Immature natural killer cell (primary cell): Measurements from ENCODE around the gene CPPED1. TPM values are rescaled to one million over a fixed set of nuclear protein-coding genes. Genes with fewer than 3 reads are reported as not detected.
A peak's percentile ranks its signal among the peaks of the same experiment; 100 is the strongest.

ENCODE experiments used
- DNase-seq, 3 donors: peaks; one replicate each; pipeline ENCODE4 v3.0.0; 2022; ENCODE audit warnings: mixed read lengths in 1 of 3
- H3K27ac Mint-ChIP-seq, 6 donors: one replicate each; pipeline ENCODE4 v1.8.0; 2020; ENCODE audit warnings: mixed read lengths in 6 of 6, mild to moderate bottlenecking in 5 of 6, inconsistent platforms in 4 of 6, moderate library complexity in 3 of 6
- H3K27me3 Mint-ChIP-seq, 3 donors: one replicate each; pipeline ENCODE4 v1.8.0; 2020 to 2021; ENCODE audit warnings: low read depth in 3 of 3, mild to moderate bottlenecking in 3 of 3, mixed read lengths in 3 of 3, moderate library complexity in 3 of 3, inconsistent platforms in 1 of 3
- H3K36me3 Mint-ChIP-seq, 3 donors: one replicate each; pipeline ENCODE4 v1.8.0; 2020; ENCODE audit warnings: mixed read lengths in 3 of 3, inconsistent platforms in 2 of 3, mild to moderate bottlenecking in 2 of 3
- H3K4me1 Mint-ChIP-seq, 2 donors: one replicate each; pipeline ENCODE4 v1.8.0; 2020; ENCODE audit warnings: inconsistent platforms in 2 of 2, mild to moderate bottlenecking in 2 of 2, mixed read lengths in 2 of 2, moderate library complexity in 1 of 2
- H3K4me3 Mint-ChIP-seq, 5 donors: one replicate each; pipeline ENCODE4 v1.8.0; 2020; ENCODE audit warnings: mild to moderate bottlenecking in 5 of 5, mixed read lengths in 5 of 5, inconsistent platforms in 3 of 5, moderate library complexity in 3 of 5
- H3K9me3 Mint-ChIP-seq, 6 donors: one replicate each; pipeline ENCODE4 v1.8.0; 2020; ENCODE audit warnings: mild to moderate bottlenecking in 6 of 6, mixed read lengths in 6 of 6, inconsistent platforms in 4 of 6, moderate library complexity in 3 of 6
- polyA plus RNA-seq, 3 donors: library from polyadenylated mRNA; unstranded; fragments of 300-500 nt; fragmentation: Illumina TruSeq; gene quantifications; one replicate each; pipeline ENCODE4 v1.2.3, GENCODE V29; 2021

Gene CPPED1
- polyA plus RNA-seq, 3 donors from 2014 or later = 10.0 to 15.4 (median 15.2) TPM

DNA sequence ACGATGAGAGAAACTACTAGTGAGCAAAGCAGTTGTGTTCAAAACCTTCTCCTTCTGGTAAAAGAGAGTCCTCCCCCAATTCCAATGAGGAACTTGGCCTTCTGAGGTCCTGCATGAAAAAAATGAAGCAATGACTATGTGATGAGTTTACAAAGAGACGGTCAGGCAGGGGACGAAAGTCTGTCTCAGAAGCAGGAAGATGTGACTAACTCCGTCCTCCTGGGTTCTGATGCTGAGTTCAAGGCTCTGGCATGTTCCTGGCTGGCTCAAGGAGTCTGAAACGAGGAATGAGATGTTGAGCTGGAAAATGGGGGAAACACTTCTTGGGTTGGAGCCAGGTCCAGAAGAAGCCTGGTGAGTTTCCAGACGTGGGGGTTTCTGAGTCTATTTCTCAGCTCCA, 129.6 kb downstream of the CPPED1 start:
- H3K4me3 Mint-ChIP-seq = no peak overlapping the region
- H3K4me1 Mint-ChIP-seq = peaks cover 0 to 16% of the 10 kb centered on the region in 2 donors
- peaks cover 0 to 2% (median 0%) of the 10 kb centered on the region in 3 donors for H3K27me3 Mint-ChIP-seq
- H3K9me3 Mint-ChIP-seq = peaks cover 0 to 3% (median 1%) of the 10 kb centered on the region in 6 donors
- no peak overlapping the region for H3K27ac Mint-ChIP-seq
- no peak for DNase-seq
- H3K36me3 Mint-ChIP-seq = peaks cover 0 to 12% (median 4%) of the 10 kb centered on the region in 3 donors

DNA sequence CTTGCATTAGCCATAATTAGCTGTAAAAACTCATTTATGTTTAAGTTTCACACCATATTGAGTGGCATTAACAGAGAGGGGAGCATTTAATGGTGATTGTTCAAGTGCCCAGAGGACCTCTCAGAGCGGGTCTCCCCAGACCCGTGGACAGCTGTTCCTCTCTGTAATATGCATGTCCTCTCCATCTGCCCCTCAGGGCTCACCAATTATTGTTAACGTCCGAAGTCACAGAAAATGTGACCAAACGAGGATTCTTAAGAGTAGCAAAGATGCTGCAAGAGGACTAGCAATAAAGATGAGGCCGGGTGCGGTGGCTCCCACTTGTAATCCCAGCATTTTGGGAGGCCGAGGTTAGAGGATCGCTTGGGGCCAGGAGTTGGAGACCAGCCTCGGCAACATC, 130.2 kb downstream of the CPPED1 start:
- no peak overlapping the region for H3K4me3 Mint-ChIP-seq
- H3K4me1 Mint-ChIP-seq = peaks cover 0 to 16% of the 10 kb centered on the region in 2 donors
- H3K27ac Mint-ChIP-seq = no peak overlapping the region
- H3K27me3 Mint-ChIP-seq = peaks cover 0 to 3% (median 0%) of the 10 kb centered on the region in 3 donors
- no peak for DNase-seq
- peaks cover 0 to 9% (median 6%) of the 10 kb centered on the region in 6 donors for H3K9me3 Mint-ChIP-seq
- H3K36me3 Mint-ChIP-seq = peaks cover 0 to 16% (median 4%) of the 10 kb centered on the region in 3 donors

DNA sequence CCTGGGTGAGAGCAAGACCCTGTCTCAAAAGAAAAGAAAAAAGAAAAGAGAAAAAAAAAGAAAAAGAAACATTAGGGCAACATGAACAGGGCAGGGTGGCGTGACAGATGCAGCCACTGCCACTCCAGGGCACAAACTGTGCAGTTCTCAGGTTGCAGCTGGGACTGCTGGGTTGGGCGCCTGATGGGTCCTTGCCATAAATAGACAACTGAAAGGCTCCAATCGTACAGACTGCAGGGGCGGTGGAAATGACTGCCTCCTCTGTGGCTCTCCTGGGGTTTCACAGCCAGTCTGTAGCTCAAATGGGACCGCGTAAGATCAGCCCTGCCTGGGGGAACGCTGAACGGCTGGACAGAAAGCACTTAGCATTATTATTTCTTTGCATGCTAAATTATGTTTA, 130.7 kb downstream of the CPPED1 start:
- Mint-ChIP-seq H3K27ac (no peak overlapping the region), H3K36me3 (peaks cover 0 to 20% (median 4%) of the 10 kb centered on the region in 3 donors), H3K4me3 (no peak overlapping the region), H3K4me1 (peaks cover 0 to 15% of the 10 kb centered on the region in 2 donors), H3K9me3 (peaks cover 0 to 13% (median 9%) of the 10 kb centered on the region in 6 donors), H3K27me3 (peaks cover 0 to 3% (median 0%) of the 10 kb centered on the region in 3 donors)
- no peak for DNase-seq

DNA sequence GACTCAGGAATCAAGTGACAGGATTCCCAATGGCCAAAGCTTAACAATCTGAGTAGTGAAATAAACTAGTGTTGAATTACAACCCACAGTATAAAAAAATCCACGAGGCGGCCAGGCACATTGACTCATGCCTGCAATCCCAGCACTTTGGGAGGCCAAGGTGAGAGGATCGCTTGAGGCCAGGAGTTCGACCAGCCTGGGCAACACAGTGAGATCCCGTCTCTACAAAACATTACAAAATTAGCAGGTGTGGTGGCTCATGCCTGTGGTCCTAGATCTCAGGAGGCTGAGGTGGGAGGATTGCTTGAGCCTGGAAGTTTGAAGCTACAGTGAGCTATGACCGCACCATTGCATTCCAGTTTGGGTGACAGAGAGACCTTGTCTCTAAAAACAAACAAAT, 133.8 kb downstream of the CPPED1 start:
- H3K36me3 Mint-ChIP-seq = peaks cover 15 to 33% (median 17%) of the 10 kb centered on the region in 3 donors
- H3K27ac Mint-ChIP-seq = no peak overlapping the region
- H3K4me3 Mint-ChIP-seq = no peak overlapping the region
- peaks cover 0 to 4% (median 0%) of the 10 kb centered on the region in 3 donors for H3K27me3 Mint-ChIP-seq
- no peaks in the 10 kb centered on the region for H3K4me1 Mint-ChIP-seq
- peaks cover 7 to 32% (median 21%) of the 10 kb centered on the region in 6 donors for H3K9me3 Mint-ChIP-seq
- DNase-seq = no peak

GRCh38 chr16:12667909-12668308, 135.8 kb downstream of the CPPED1 start:
- Mint-ChIP-seq H3K36me3 (peaks cover 32 to 43% (median 33%) of the 10 kb centered on the region in 3 donors), H3K27me3 (peaks cover 0 to 4% (median 3%) of the 10 kb centered on the region in 3 donors), H3K4me3 (no peak overlapping the region), H3K27ac (no peak overlapping the region), H3K4me1 (no peaks in the 10 kb centered on the region), H3K9me3 (peaks cover 9 to 32% (median 21%) of the 10 kb centered on the region in 6 donors)
- no peak for DNase-seq

DNA sequence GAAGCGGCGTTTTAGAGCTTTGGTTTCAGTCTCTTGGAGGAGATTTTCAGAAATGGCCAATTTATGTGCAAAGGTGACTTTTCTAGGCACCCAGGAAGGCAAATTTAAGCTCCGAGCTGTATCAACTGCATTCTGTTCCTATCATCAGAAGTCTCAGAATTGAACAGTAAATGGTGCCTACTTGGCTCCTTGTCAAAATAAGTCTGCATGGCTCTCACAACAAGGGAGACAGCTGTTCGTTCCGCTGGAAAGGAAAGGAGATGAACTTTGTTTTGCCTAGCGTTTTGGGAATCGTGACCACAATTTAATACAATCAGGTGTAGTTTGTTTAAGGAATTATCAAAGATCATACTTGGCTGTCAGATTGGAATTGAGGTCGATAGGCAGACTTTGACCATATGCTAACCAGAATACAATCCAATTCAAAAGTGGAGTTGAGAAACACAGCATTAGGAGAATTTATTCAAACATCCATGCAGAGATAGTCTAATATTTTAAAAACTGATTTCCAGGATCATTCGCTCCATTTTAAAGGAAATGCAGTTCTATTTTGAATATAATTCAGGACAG, 139.4 kb downstream of the CPPED1 start:
- H3K9me3 Mint-ChIP-seq = peaks cover 9 to 31% (median 21%) of the 10 kb centered on the region in 6 donors
- no peak for DNase-seq
- no peak overlapping the region for H3K4me3 Mint-ChIP-seq
- peaks cover 29 to 49% (median 37%) of the 10 kb centered on the region in 3 donors for H3K36me3 Mint-ChIP-seq
- no peaks in the 10 kb centered on the region for H3K4me1 Mint-ChIP-seq
- peaks cover 0 to 4% (median 3%) of the 10 kb centered on the region in 3 donors for H3K27me3 Mint-ChIP-seq
- H3K27ac Mint-ChIP-seq = no peak overlapping the region

DNA sequence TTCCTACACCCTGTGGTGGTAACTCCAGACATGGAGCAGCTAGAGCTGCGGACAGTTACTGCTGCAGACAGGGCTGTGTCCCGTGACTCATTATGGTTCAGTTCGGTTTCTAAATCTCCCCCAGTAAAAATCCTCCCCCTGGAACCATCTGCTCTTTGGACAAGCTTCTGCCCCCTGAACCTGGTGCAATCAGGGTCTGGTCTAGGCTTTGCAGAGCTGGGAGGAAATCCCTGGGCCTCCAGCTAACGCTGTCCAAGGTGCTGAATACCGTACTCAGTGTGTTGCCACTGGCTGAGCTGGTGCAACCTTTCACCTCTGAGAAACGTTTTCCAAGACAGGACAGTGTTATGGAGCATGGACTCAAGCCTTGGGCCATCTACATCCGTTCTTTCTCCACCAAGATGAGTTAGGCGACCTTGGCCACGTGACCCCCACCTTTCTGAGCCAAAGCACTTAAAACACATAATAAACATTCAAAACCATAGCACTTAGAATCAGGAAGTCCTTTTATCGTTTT, 142.0 kb downstream of the CPPED1 start:
- peak in 1 of 3 donors; percentile 1 for DNase-seq
- Mint-ChIP-seq H3K27me3 (peaks cover 0 to 3% (median 0%) of the 10 kb centered on the region in 3 donors), H3K36me3 (peaks cover 20 to 37% (median 29%) of the 10 kb centered on the region in 3 donors), H3K4me3 (no peak overlapping the region), H3K27ac (no peak overlapping the region), H3K9me3 (peaks cover 2 to 18% (median 7%) of the 10 kb centered on the region in 6 donors), H3K4me1 (no peaks in the 10 kb centered on the region)

GRCh38 chr16:12659871-12660270, 143.8 kb downstream of the CPPED1 start:
- no peak for DNase-seq
- Mint-ChIP-seq H3K4me3 (no peak overlapping the region), H3K27me3 (peaks cover 0 to 3% (median 0%) of the 10 kb centered on the region in 3 donors), H3K36me3 (peaks cover 16 to 29% (median 25%) of the 10 kb centered on the region in 3 donors), H3K27ac (no peak overlapping the region), H3K9me3 (peaks cover 1 to 12% (median 5%) of the 10 kb centered on the region in 6 donors), H3K4me1 (peaks cover 5 to 8% of the 10 kb centered on the region in 2 donors)

- Mint-ChIP-seq H3K4me3 (no peak overlapping the region), H3K4me1 (peaks cover 5 to 8% of the 10 kb centered on the region in 2 donors), H3K36me3 (peaks cover 5 to 24% (median 13%) of the 10 kb centered on the region in 3 donors), H3K9me3 (peaks cover 0 to 12% (median 5%) of the 10 kb centered on the region in 6 donors), H3K27ac (no peak overlapping the region), H3K27me3 (peaks cover 0 to 4% (median 3%) of the 10 kb centered on the region in 3 donors)
- DNase-seq = no peak
Measured at GRCh38 chr16:12658506-12658905, 145.2 kb downstream of the CPPED1 start.

DNA sequence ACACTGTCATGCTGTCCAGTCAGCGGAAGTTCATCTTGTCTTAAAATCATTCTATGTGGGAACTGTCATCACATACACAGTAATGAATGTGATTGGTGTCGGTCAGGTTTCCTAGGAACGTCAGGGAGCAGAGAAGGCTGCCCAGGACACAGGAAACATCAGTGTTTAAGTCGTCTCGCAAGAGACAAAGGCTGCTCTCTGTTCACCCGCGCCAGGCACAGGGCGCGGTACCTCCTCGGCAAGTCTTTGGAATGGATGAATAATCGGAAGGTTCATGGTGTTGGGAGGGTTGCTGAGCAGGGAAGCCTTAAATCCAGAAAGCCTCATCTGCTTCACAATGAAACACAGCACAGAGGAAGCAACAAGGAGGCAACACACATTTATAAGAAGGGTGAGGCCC, 148.2 kb downstream of the CPPED1 start:
- Mint-ChIP-seq H3K4me3 (no peak overlapping the region), H3K4me1 (peaks cover 5 to 8% of the 10 kb centered on the region in 2 donors), H3K27ac (no peak overlapping the region), H3K36me3 (peaks cover 0 to 12% (median 4%) of the 10 kb centered on the region in 3 donors), H3K9me3 (peaks cover 0 to 12% (median 4%) of the 10 kb centered on the region in 6 donors), H3K27me3 (peaks cover 0 to 4% (median 0%) of the 10 kb centered on the region in 3 donors)
- DNase-seq = no peak

DNA sequence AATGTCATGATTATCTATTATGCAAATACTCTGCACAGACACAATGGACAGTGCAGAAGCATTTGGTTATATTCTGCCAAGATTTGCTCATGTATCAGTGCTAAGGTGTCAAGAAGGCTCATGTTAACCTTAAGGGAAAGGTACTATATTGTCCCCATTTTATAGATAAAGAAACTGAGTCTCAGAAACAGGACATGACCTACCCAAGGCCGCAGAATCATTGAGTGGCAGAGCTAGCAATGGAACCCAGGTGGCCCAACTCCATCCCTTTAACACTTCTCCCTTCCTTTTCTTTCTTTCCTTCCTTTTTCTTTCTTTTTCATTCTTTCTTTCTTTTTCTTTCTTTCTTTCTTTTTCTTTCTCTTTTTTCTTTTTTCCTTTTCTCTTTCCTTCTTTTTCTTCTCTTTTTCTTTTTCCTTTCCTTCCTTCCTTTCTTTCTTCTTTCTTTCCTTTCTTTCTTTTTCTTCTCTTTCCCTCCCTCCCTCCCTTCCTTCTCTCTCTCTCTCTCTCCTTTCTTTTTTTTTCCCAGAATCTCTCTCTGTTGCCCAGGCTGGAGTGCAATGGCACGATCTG, 149.8 kb downstream of the CPPED1 start:
- Mint-ChIP-seq H3K27ac (no peak overlapping the region), H3K4me3 (no peak overlapping the region), H3K36me3 (peaks cover 0 to 3% (median 2%) of the 10 kb centered on the region in 3 donors), H3K27me3 (peaks cover 0 to 4% (median 0%) of the 10 kb centered on the region in 3 donors), H3K4me1 (peaks cover 5 to 8% of the 10 kb centered on the region in 2 donors), H3K9me3 (peaks cover 0 to 10% (median 4%) of the 10 kb centered on the region in 6 donors)
- no peak for DNase-seq

DNA sequence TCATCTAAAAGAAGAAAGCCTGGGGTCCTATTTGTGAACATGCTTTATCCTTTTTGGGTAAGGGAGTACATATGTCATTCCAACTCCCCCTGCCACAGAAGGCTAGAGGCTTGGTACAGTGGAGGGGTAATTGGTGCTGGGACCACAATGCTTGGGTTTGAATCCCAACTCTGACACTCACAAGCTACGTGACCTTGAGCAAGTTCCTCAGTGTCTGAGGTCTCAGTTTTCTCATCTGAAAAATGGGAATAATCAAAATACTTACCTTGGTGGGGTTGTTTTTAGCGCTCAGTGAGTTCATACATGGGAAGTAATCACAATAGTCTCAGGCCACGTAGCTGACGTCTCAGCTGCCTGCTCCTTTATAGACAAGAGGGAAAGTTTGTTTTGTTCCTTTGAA, 150.8 kb downstream of the CPPED1 start:
- H3K9me3 Mint-ChIP-seq = peaks cover 0 to 6% (median 3%) of the 10 kb centered on the region in 6 donors
- peaks cover 0 to 4% (median 1%) of the 10 kb centered on the region in 3 donors for H3K27me3 Mint-ChIP-seq
- no peaks in the 10 kb centered on the region for H3K36me3 Mint-ChIP-seq
- H3K4me3 Mint-ChIP-seq = no peak overlapping the region
- no peak overlapping the region for H3K27ac Mint-ChIP-seq
- peaks cover 5 to 8% of the 10 kb centered on the region in 2 donors for H3K4me1 Mint-ChIP-seq
- no peak for DNase-seq

- H3K4me1 Mint-ChIP-seq = peaks cover 5 to 11% of the 10 kb centered on the region in 2 donors
- no peak for DNase-seq
- H3K27me3 Mint-ChIP-seq = peaks cover 0 to 6% (median 1%) of the 10 kb centered on the region in 3 donors
- H3K36me3 Mint-ChIP-seq = no peaks in the 10 kb centered on the region
- no peak overlapping the region for H3K4me3 Mint-ChIP-seq
- H3K9me3 Mint-ChIP-seq = peaks cover 0 to 5% (median 0%) of the 10 kb centered on the region in 6 donors
- no peak overlapping the region for H3K27ac Mint-ChIP-seq
Measured at GRCh38 chr16:12651765-12652512, 151.7 kb downstream of the CPPED1 start.
